Uterus (tissue), 4 donors: Measurements from ENCODE around the gene ASPSCR1. TPM values are rescaled to one million over a fixed set of nuclear protein-coding genes. Genes with fewer than 3 reads are reported as not detected.

Experiments
- DNase-seq, 2 donors: peaks; one replicate each; pipeline ENCODE4 v3.0.0-alpha.2; 2019 to 2020
- H3K27ac ChIP-seq, 2 donors: fragments of 200-600 bp; sonication (generic); 1 replicate in 1 of 2; 2 replicates in 1 of 2; pipeline ENCODE4 v1.5.1; 2016 to 2018
- H3K27me3 ChIP-seq, 2 donors: fragments of 200-600 bp; sonication (generic); one replicate each; pipeline ENCODE4 v1.5.1; 2018 to 2019; ENCODE audit warnings: control low read depth in 1 of 2
- H3K36me3 ChIP-seq, 2 donors: fragments of 200-600 bp; sonication (generic); one replicate each; pipeline ENCODE4 v1.5.1; 2019; ENCODE audit warnings: control low read depth in 1 of 2
- H3K4me1 ChIP-seq, 2 donors: fragments of 200-600 bp; sonication (generic); one replicate each; pipeline ENCODE4 v1.5.1; 2018 to 2019; ENCODE audit warnings: control low read depth in 1 of 2
- H3K4me3 ChIP-seq, 2 donors: fragments of 200-600 bp; sonication (generic); 1 replicate in 1 of 2; 2 replicates in 1 of 2; pipeline ENCODE4 v1.5.1; 2018 to 2019; ENCODE audit warnings: mild to moderate bottlenecking in 1 of 2
- H3K9me3 ChIP-seq, 2 donors: fragments of 200-600 bp; sonication (generic); one replicate each; pipeline ENCODE4 v1.5.1; 2019; ENCODE audit warnings: control low read depth in 1 of 2
- CTCF ChIP-seq, 4 experiments: fragments of 200-600 bp in 2 of 4; fragments of 450-650 bp in 2 of 4; sonication (generic) in 2 of 4; IDR thresholded peaks; one replicate each; pipeline ENCODE4 v1.5.1; 2016 to 2019; ENCODE audit warnings: antibody characterized with exemption in 4 of 4, mild to moderate bottlenecking in 2 of 4, moderate library complexity in 1 of 4
- POLR2A ChIP-seq, 2 donors: fragments of 450-650 bp; IDR thresholded peaks; one replicate each; pipeline ENCODE4 v1.6.1; 2016; ENCODE audit warnings: antibody characterized with exemption in 2 of 2, mild to moderate bottlenecking in 1 of 2, moderate library complexity in 1 of 2
- intact Hi-C: fragments of 100-400 bp; cut with DNase I; formaldehyde crosslinking; loops from one replicate; pipeline ENCODE4 v1.15.1; 2023; ENCODE audit warnings: low total_unique reads
- total RNA-seq, 4 donors: library from RNA; depleted of rRNA in 3 of 4; stranded (reverse); fragments of >200 nt in 3 of 4; gene quantifications; one replicate each; pipeline versions ENCODE4 v1.1.0 to v1.2.4, GENCODE V29; 2014 to 2023
- donor health status: DM: yes; HTN: yes; CAD: no.

Gene ASPSCR1
- total RNA-seq, 4 donors from 2014 or later, result 3.5 to 34.2 (median 13.6) TPM

DNA sequence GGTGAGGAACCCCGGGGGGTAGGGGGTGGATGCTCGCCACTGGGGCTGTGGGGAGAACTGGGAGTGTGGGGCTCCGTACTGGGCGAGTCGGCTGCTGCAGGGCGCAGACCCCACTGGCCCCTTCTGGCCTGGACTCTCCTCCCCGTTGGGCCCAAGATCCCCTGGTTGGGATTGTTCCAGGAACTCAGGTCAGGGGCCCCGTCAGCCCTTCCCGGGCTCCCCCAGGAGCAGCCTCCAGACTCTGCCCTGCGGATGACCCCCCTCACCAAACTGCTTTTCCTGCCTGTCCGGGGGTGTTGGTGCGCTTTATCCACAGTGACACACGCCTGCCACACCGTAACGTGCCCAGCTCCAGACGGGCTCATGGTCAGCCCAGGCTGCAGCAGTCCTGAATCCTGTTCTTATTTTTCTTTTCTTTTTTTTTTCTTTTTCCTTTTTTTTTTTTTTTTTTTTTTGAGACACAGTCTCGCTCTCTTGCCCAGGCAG, 24.2 kb downstream of the ASPSCR1 start:
- Histone ChIP-seq H3K4me3 (no peak overlapping the region), H3K36me3 (no peaks in the 10 kb centered on the region), H3K27ac (no peak overlapping the region), H3K9me3 (no peaks in the 10 kb centered on the region), H3K4me1 (peaks cover 8 to 15% of the 10 kb centered on the region in 2 donors), H3K27me3 (no peaks in the 10 kb centered on the region)
- TF ChIP-seq POLR2A (IDR thresholded peaks at IDR 0.05) (no peak), CTCF (IDR thresholded peaks at IDR 0.05) (no peak)
- no peak for DNase-seq
- intact Hi-C loops, result no loop called here

DNA sequence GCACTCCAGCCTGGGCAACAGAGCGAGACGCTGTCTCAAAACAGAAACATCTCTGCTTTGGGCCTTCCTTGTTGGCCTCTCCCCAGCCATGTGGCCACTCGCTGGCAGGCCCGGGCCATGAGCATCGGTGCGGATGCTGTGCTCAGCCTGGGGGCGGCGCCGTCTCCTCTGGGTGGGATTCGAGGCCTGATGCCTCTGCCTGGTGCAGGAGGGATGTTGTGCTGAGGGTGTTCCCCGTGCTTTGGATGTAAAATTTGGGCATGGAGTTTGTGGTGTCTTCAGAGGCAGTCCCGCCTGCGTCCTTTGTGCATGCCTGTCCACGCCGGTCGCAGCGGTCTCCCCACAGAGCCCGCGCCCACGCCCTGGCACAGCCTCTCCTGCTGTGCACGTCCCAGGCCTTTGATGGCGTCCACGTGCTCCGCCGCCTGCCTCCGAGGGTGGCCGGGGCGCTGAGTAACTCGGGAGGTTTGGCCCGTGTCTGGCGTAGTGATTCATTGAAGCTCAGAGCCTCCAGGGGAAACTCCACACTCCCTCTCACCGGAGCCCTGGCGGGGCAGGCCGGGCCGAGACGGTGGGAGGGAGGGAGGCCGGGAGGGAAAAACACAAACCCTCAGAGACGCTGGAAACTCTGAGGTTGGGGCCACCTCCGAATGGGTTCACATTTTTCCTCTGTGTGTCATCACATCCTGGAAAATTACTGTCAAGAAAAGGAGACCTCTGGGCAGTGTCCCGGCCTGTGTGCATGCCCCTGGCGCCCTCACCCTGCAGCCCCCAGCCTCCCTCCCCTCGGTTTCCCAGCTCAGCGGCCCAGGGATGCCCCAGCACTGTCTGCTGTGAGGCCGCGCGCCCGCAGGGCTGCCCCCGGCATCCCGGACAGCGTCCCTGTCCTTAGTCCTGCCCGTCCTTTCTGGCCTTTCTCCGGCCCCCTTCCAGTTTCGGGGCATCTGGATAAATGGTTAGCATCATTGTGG, 26.3 kb downstream of the ASPSCR1 start:
- peaks cover 8 to 15% of the 10 kb centered on the region in 2 donors for H3K4me1 ChIP-seq
- TF ChIP-seq POLR2A (IDR thresholded peaks at IDR 0.05) (no peak), CTCF (IDR thresholded peaks at IDR 0.05) (peak in 1 of 4 experiments; percentile 8)
- H3K4me3 ChIP-seq, result peak overlapping the region in 1 of 2 donors; percentile 6
- intact Hi-C loops, result no loop called here
- no peaks in the 10 kb centered on the region for H3K36me3 ChIP-seq
- DNase-seq, result peak; percentile 87 to 88
- H3K9me3 ChIP-seq, result no peaks in the 10 kb centered on the region
- H3K27ac ChIP-seq, result peak overlapping the region; percentile 67 to 72
- H3K27me3 ChIP-seq, result no peaks in the 10 kb centered on the region

DNA sequence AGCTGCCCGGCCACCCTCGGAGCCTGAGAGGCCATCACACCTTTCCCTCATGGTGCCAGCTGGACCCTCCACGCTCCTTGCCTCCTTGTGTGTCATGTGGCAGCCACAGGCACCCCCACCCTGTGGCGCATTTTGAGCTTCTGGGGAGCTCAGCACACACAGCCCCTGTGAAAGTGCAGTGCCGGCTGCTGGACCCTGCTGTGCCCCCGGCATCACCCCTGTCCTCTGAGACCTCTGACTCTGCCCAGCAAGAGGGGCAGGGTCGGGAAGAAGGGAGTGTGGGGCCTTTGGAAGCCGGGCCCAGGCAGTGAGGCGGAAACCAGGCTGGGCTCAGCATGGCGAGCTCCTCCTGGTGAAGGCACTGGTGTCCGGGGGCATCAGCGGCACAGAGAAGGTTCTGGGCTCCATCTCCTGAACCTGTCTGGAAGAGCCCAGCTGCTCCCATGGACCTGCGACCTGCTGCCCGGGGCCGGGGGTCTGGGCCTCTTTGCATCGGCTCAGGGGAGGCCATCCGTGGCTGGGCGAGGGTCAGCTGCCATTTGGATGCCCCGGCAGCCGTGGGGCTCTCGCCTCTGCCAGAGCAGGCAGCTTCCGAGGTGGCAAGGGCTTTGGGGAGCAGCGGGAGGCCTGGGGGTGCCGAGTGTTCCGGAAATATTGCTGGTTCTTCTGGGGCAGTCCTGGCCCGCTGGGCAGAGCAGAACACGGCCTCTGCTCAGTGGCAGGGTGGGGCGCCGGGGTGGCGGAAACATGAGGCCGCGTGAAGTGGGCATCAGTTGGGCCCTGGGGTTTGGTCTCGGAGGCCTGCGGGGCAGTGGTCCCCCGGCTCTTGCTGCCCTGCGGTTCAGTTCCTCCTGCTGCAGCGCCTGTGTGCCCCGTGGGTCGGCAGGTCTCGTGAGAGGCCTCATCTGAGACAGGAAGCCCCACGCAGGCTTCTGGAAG, 27.4 kb downstream of the ASPSCR1 start:
- Histone ChIP-seq H3K4me3 (no peak overlapping the region), H3K27ac (peak overlapping the region; percentile 67 to 72), H3K4me1 (peaks cover 8 to 15% of the 10 kb centered on the region in 2 donors), H3K27me3 (no peaks in the 10 kb centered on the region), H3K36me3 (no peaks in the 10 kb centered on the region), H3K9me3 (no peaks in the 10 kb centered on the region)
- DNase-seq, result no peak
- no peak for TF ChIP-seq POLR2A (IDR thresholded peaks at IDR 0.05)
- TF ChIP-seq CTCF (IDR thresholded peaks at IDR 0.05), result no peak
- intact Hi-C loops, result no loop called here

DNA sequence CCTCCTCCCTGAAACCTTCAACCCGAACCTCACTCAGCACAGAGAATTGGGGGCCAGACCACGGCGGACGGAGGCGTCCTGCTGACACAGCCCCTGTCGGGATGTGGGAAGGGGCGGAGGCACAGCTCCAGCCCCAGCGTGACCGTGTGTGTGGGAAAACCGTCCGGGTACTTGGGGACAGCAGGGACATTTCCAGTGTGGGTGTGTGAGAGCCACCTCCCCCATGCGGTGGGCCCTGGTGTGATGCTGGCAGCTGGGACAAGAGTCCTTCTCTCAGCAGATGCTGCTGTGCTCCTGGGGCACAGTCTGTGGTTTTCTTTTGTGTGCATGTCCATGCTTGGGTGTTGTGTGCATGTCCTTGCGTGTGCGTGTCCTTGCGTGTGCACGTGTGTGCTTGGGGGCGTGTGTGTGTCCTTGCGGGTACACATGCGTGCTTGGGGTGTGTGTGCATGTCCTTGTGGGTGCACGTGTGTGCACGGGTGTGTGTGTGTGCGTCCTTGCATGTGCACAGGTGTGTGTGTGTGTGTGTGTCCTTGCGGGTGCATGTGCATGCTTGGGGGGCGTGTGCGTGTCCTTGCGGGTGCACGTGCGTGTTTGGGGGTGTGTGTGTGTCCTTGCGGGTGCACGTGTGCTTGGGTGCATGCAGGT, 28.4 kb downstream of the ASPSCR1 start:
- H3K27ac ChIP-seq, result no peak overlapping the region
- H3K9me3 ChIP-seq, result no peaks in the 10 kb centered on the region
- peaks cover 8 to 15% of the 10 kb centered on the region in 2 donors for H3K4me1 ChIP-seq
- no peaks in the 10 kb centered on the region for H3K27me3 ChIP-seq
- no peak for DNase-seq
- intact Hi-C loops, result no loop called here
- TF ChIP-seq CTCF (IDR thresholded peaks at IDR 0.05), result no peak
- no peak for TF ChIP-seq POLR2A (IDR thresholded peaks at IDR 0.05)
- no peak overlapping the region for H3K4me3 ChIP-seq
- no peaks in the 10 kb centered on the region for H3K36me3 ChIP-seq
